KBM-7 (cell line): ENCODE data around the gene NDUFA5.
"Not testable (repeated sequence)": the region's sequence is repeated elsewhere in the genome, so short reads cannot be mapped to it uniquely, and the experiment has no call there.

Source experiments
- DNase-seq: peaks from one replicate; pipeline ENCODE4 v3.0.0-alpha.2; 2015
- in situ Hi-C: fragments of 300-500 bp; cut with MboI; formaldehyde crosslinking; loops from 2 replicates; pipeline ENCODE4 v1.14.3; 2020; ENCODE audit warnings: low sequenced_read_pairs, low pct_unique_long_range_greater_than_20kb, mixed read lengths

The NDUFA5 gene

DNA sequence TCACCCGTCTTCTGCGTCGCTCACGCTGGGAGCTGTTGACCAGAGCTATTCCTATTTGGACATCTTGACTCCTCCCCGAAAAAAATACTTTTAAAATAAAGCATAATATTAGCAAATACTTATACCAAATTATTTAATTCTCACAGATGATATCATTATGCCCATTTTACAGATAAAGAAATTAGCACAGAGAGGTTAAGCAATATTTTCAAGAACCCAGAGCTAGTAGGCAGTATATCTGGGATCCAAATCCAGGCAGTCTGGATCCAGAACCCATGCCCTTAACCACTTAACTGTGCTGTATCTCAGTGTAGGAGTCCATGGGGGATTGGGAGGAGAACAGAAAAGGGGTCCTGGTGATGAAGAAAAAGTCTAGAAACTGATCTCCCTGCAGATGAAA is 29.4 kb downstream of the NDUFA5 start:
- DNase-seq = no peak
- in situ Hi-C loops = no loop called here

DNA sequence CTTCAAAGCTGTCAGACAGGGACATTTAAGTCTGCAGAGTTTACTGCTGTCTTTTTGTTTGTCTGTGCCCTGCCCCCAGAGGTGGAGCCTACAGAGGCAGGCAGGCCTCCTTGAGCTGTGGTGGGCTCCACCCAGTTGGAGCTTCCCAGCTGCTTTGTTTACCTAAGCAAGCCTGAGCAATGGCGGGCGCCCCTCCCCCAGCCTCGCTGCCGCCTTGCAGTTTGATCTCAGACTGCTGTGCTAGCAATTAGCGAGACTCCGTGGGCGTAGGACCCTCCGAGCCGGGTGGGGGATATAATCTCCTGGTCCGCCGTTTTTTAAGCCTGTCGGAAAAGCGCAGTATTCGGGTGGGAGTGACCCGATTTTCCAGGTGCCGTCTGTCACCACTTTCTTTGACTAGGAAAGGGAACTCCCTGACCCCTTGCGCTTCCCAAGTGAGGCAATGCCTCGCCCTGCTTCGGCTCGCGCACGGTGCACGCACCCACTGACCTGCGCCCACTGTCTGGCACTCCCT is 29.8 kb downstream of the NDUFA5 start:
- in situ Hi-C loops, DNase-seq: not testable (repeated sequence)

DNA sequence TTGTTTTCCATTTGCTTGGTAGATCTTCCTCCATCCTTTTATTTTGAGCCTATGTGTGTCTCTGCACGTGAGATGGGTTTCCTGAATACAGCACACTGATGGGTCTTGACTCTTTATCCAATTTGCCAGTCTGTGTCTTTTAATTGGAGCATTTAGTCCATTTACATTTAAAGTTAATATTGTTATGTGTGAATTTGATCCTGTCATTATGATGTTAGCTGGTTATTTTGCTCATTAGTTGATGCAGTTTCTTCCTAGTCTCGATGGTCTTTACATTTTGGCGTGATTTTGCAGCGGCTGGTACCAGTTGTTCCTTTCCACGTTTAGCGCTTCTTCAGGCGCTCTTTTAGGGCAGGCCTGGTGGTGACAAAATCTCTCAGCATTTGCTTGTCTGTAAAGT is 31.1 kb downstream of the NDUFA5 start:
- in situ Hi-C loops, DNase-seq: not testable (repeated sequence)

DNA sequence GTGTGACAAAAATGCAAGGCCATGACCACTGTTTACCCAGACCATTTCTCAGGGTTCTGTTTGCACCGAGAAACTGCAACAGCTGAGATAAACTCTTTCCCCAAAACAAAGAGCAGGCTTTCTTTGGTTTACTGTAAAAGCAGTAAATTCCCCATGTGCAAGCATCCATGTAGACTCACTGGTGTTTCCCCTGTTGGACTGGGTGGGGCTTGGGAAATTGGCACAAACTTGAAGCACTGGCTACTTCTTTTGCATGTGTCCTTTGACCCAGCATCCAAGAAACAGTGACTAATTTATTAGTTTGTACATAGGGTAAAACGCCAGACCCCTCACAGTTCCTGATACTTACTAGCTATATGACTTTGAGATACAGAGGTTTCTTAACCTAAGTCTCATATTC is 35.6 kb downstream of the NDUFA5 start:
- in situ Hi-C loops = no loop called here
- no peak for DNase-seq

DNA sequence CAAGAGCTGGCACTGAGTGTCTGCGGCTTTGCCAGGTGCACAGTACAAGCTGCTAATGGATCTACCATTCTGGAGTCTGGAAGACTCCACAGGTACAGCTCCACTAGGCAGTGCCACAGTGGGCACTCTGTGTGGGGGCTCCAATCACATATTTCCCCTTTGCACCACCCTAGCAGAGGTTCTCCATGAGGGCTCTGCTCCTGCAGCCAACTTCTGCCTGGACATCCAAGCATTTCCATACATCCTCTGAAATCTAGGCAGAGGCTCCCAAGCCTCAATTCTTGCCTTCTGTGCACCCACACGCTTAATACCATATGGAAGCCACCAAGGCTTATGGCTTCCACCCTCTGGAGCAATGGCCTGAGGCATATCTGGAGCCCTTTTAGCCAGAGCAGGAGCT is 52.4 kb downstream of the NDUFA5 start:
- in situ Hi-C loops = no loop called here
- DNase-seq = no peak

DNA sequence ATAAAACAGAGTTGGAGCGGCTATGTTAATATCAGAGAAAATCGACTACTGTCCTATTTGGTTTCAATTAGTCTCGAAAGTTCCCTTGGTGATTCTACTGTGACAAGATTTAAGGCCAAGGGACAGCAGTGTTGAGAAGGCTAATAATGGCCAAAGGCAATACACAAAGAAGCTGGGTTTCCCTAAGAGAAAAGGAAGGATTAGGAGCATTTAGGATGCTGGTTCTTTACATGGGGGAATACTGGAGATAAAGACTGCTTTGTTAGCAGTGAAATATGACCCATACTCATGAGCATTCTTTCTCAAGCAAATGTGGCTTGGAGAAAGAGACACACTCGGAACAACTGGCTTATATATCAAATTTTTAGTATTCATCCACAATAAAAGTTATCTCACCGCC is 55.4 kb downstream of the NDUFA5 start:
- DNase-seq = no peak
- in situ Hi-C loops = no loop called here

DNA sequence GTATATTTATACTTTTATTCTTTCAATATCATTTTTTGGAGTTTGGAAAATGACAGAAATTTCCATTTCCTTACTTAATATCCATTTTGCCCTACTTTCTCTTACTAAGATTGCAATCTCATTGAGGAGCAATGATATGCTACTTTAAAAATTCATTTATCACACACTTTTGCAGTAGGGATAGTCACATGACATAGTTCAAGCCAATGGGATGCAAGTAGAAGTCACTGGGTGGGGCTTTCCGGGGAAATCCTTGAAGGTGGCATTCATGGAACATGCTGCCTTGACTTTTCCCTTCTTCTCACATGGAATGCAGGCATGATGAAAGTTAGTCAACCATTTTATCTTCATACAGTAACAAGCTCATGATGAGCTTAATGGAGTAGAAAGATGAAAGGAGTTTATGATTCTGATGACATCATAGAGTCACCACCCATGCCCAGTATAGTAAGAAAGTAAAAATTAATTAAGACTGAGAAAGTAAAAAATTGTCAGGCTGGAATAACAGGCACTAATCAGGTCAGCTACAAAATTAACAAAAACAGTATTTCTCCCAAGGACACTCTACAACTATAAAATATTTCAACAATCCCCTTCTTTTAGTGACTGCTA is 56.6 kb downstream of the NDUFA5 start:
- in situ Hi-C loops = no loop called here
- no peak for DNase-seq

DNA sequence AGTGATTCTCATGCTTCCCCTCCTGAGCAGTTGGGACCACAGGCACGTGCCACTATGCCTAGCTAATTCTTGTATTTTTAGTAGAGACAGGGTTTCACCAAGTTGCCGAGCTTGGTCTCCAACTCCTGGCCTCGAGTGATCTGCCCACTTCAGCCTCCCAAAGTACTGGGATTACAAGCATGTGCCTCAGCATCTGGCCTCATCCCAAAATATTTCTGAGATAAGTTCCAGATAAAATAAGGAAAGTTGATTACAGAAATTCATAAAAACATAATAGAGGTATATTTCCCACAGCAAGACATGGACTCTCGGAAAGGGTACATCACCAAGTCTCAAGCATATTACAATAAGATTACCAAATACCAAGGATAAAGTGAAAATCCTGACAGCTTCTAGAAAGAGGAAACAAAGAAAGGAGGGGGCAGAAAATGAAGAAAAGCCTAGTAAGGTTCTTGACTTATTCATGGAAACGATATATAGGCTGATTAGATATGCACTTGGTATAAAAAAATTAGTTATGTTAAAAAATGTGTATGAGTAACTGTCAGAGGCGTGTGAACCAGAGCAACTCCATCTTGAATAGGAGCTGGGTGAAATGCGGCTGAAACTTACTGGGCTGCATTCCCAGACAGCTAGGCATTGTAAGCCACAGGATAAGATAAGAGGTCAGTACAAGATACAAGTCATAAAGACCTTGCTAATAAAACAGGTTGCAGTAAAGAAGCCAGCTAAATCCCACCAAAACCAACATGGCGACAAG is 58.2 kb downstream of the NDUFA5 start:
- in situ Hi-C loops = no loop called here
- no peak for DNase-seq

DNA sequence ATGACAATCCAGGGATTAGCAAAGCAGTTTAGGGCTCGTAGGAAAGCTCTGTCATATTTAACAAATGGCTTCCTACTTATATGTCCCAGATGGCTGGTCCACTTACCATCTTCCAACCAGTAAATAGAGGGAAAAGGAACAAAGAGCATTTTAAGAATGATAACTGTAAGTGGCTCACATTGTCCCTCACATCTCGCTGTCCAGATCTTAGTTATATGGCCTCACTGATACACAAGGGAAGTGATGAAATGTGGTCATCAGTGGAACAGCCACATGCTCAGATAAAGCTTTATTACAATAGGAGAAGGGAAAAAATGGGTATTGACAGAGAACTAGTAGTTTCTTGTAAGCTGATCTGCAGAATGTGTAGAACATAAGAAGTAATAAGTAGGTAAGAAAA is 59.0 kb downstream of the NDUFA5 start:
- in situ Hi-C loops = no loop called here

DNA sequence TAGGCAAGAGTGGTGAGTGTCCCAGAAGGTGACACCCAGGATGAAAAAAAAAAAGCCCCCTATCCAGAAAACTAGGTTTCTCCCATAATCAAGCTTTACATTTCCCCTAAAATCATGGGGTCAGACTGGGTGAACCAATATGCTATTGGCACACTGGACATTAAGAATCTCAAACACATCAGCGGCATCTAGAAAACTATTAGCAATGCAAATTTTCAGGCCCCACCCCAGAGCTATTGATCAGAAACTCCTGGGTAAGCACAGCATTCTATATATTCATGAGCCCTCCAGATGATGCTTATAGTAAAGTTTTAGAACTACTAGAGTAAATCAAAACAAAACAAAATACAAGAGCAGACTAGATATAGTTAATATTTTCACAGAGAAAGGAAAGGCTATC is 59.6 kb downstream of the NDUFA5 start:
- no peak for DNase-seq
- in situ Hi-C loops = no loop called here

More for the DNA sequence above, 59.0 kb downstream of the NDUFA5 start:
- no peak for DNase-seq

DNA sequence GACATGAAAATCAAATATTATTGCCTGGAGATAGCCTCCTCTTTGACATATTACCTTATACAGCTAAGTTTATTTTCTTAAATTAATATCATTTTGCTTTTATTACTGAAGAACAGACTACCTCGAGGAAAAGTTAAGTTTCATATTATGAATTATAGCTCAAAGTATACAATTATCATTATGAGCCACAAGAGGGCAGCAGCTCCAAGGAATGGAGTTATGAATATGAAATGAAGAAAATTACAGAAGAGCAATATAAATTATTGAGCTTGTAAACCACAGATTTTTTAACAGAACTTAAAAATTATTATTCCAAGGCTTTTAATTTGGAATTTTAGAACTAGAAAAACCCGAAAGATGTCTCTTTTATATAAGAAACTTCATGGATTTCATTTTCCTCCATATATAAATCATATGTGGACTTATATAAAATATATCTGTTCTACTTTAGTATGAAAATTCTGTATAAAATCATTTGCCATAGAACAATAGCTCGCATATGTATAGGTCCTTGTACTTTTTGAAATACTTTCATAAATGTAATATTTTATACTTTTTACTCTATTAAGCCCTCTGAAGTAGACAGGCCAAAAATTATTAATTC is 63.3 kb downstream of the NDUFA5 start:
- DNase-seq = peak; percentile 48
- in situ Hi-C loops = no loop called here

DNA sequence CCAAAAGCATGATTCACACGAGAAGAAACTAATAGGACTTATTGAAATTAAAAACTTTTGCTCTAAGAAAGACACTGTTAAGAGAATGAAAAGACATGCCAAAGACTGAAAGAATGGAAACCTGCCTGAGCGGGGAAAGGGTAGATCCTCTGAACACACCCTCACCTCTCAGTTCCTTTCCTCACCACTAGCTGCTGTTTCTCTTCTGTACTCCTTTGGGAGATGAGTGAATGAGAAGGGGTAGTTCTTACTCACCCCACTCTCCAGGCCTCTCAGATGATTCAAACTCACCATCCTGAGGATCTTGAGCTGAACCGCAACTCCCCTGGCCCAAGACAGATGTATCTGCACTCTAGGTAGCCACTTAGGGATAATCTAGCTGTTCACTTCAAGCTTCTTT is 65.1 kb downstream of the NDUFA5 start:
- in situ Hi-C loops = no loop called here
- no peak for DNase-seq
